NB4 (cell line): Measurements from ENCODE around the gene BLOC1S4.

ENCODE experiments used
- POLR2A ChIP-seq: IDR thresholded peaks from 2 replicates; pipeline ENCODE4 v1.6.1; 2011; ENCODE audit warnings: mild to moderate bottlenecking; ENCODE audit not compliant: insufficient read length; ENCODE audit errors: extremely low read depth
- TF ChIP-seq, protein P1 (sequence below): IDR thresholded peaks from one replicate; pipeline ENCODE4 v1.5.1; 2012; ENCODE audit warnings: low read depth, low read length
- TF ChIP-seq, protein P2 (sequence below): IDR thresholded peaks from 2 replicates; pipeline ENCODE4 v1.6.1; 2011; ENCODE audit warnings: low read depth, low read length

- TF ChIP-seq, protein P1, sequence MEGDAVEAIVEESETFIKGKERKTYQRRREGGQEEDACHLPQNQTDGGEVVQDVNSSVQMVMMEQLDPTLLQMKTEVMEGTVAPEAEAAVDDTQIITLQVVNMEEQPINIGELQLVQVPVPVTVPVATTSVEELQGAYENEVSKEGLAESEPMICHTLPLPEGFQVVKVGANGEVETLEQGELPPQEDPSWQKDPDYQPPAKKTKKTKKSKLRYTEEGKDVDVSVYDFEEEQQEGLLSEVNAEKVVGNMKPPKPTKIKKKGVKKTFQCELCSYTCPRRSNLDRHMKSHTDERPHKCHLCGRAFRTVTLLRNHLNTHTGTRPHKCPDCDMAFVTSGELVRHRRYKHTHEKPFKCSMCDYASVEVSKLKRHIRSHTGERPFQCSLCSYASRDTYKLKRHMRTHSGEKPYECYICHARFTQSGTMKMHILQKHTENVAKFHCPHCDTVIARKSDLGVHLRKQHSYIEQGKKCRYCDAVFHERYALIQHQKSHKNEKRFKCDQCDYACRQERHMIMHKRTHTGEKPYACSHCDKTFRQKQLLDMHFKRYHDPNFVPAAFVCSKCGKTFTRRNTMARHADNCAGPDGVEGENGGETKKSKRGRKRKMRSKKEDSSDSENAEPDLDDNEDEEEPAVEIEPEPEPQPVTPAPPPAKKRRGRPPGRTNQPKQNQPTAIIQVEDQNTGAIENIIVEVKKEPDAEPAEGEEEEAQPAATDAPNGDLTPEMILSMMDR = no peak
- no peak for TF ChIP-seq POLR2A
- TF ChIP-seq, protein P2, sequence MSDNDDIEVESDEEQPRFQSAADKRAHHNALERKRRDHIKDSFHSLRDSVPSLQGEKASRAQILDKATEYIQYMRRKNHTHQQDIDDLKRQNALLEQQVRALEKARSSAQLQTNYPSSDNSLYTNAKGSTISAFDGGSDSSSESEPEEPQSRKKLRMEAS = no peak
These were observed 8.6 kb downstream of the BLOC1S4 start for GRCh38 chr4:6724421-6725111.
